GM12891 (cell line): ENCODE data around the gene EXO5.

Experiments used
- PAX5 ChIP-seq: IDR thresholded peaks from 2 replicates; pipeline ENCODE4 v1.6.1; 2011; ENCODE audit warnings: low read length, moderate library complexity, mild to moderate bottlenecking; ENCODE audit not compliant: insufficient read depth, severe bottlenecking
- POLR2A ChIP-seq: IDR thresholded peaks from 2 replicates; pipeline ENCODE4 v1.6.1; 2011; ENCODE audit warnings: low read depth, low read length, control low read depth
- POLR2AphosphoS5 ChIP-seq: IDR thresholded peaks from 2 replicates; pipeline ENCODE4 v1.6.1; 2011; ENCODE audit warnings: low read depth, low read length, control low read depth
- POU2F2 ChIP-seq: IDR thresholded peaks from 2 replicates; pipeline ENCODE4 v1.6.1; 2011; ENCODE audit warnings: low read depth, mild to moderate bottlenecking, control low read depth, low read length, moderate library complexity
- SPI1 ChIP-seq: IDR thresholded peaks from 2 replicates; pipeline ENCODE4 v1.6.1; 2011; ENCODE audit warnings: low read depth, low read length, control low read depth
- TAF1 ChIP-seq: IDR thresholded peaks from 2 replicates; pipeline ENCODE4 v1.6.1; 2011; ENCODE audit warnings: low read depth, low read length, control low read depth

- TF ChIP-seq POLR2A (no peak), TAF1 (no peak), POLR2AphosphoS5 (no peak), SPI1 (no peak), POU2F2 (no peak), PAX5 (no peak)
Measured at GRCh38 chr1:40475268-40475667, 33.3 kb upstream of the EXO5 start.
